ENCODE data around the gene USPL1. TPM values are rescaled to one million over a fixed set of nuclear protein-coding genes. Genes with fewer than 3 reads are reported as not detected.

USPL1 gene
- total RNA-seq, 1 experiment from 2014 or later: 10.7 TPM

GRCh38 chr13:30633861-30634260, 16.1 kb downstream of the USPL1 start:
- Histone ChIP-seq H3K27me3 (ENCODE audit: insufficient read depth, low read depth) (no peaks in the 10 kb centered on the region), H3K4me1 (replicated peaks; ENCODE audit: insufficient read depth) (no peaks in the 10 kb centered on the region), H3K4me3 (no peak overlapping the region), H4K20me1 (ENCODE audit: insufficient read depth) (peaks cover 35% of the 10 kb centered on the region), H3K27ac (no peak overlapping the region), H3F3A (ENCODE audit: insufficient read depth, low read depth) (no peaks in the 10 kb centered on the region), H2AFZ (no peak overlapping the region), H3K79me2 (ENCODE audit: low read depth) (peaks cover 62% of the 10 kb centered on the region), H3K4me2 (no peak overlapping the region), H3K36me3 (ENCODE audit: low read depth) (peaks cover 25% of the 10 kb centered on the region), H3K9me3 (ENCODE audit: insufficient read depth, low read depth) (no peaks in the 10 kb centered on the region), H3K9me2 (ENCODE audit: insufficient read depth) (no peaks in the 10 kb centered on the region)
- ChIA-PET CTCF (interaction anchor here (0.6 kb wide), 1 partner anchor 139 kb away, joined by 3 read pairs; no protein-coding TSS in a partner anchor), POLR2A (ENCODE audit: unreplicated experiment) (no interaction called here)
- intact Hi-C loops (cut with micrococcal nuclease; ENCODE audit: unreplicated experiment): no loop called here
- no peak for TF ChIP-seq EZH2 (IDR thresholded peaks at IDR 0.05; ENCODE audit: low read depth)
- TF ChIP-seq, protein P1, sequence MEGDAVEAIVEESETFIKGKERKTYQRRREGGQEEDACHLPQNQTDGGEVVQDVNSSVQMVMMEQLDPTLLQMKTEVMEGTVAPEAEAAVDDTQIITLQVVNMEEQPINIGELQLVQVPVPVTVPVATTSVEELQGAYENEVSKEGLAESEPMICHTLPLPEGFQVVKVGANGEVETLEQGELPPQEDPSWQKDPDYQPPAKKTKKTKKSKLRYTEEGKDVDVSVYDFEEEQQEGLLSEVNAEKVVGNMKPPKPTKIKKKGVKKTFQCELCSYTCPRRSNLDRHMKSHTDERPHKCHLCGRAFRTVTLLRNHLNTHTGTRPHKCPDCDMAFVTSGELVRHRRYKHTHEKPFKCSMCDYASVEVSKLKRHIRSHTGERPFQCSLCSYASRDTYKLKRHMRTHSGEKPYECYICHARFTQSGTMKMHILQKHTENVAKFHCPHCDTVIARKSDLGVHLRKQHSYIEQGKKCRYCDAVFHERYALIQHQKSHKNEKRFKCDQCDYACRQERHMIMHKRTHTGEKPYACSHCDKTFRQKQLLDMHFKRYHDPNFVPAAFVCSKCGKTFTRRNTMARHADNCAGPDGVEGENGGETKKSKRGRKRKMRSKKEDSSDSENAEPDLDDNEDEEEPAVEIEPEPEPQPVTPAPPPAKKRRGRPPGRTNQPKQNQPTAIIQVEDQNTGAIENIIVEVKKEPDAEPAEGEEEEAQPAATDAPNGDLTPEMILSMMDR (conservative IDR thresholded peaks at IDR 0.05): no peak
- no TSS peak for BruUV-seq (replicated peaks)
- DNase-seq: no peak

DNA sequence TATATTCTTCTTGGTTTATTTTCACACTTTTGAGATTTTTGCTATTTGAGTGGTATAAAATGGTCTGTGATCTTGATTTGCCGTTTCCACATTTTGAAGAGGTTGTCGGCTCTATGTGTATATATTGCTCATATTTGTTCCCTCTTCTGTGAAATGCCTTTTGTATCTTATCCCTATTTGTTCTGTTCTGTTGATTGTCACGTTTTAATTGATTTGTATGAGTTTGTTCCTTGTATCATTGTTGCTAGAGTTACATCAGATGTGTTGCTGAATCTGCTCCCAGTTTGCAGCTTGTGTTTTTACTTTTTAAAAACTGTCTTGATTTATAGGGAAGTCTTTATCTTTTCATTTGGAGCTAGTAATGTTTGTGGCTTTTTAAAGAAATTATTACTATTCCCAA, 17.1 kb downstream of the USPL1 start:
- intact Hi-C loops (cut with micrococcal nuclease; ENCODE audit: unreplicated experiment): no loop called here
- Histone ChIP-seq H4K20me1 (ENCODE audit: insufficient read depth) (peaks cover 32% of the 10 kb centered on the region), H3K4me2 (no peak overlapping the region), H3K9me2 (ENCODE audit: insufficient read depth) (no peaks in the 10 kb centered on the region), H3K9me3 (ENCODE audit: insufficient read depth, low read depth) (no peaks in the 10 kb centered on the region), H3K4me3 (no peak overlapping the region), H3K27ac (no peak overlapping the region), H3F3A (ENCODE audit: insufficient read depth, low read depth) (no peaks in the 10 kb centered on the region), H3K79me2 (ENCODE audit: low read depth) (peaks cover 61% of the 10 kb centered on the region), H2AFZ (no peak overlapping the region), H3K4me1 (replicated peaks; ENCODE audit: insufficient read depth) (no peaks in the 10 kb centered on the region), H3K27me3 (ENCODE audit: insufficient read depth, low read depth) (no peaks in the 10 kb centered on the region), H3K36me3 (ENCODE audit: low read depth) (peaks cover 23% of the 10 kb centered on the region)
- DNase-seq: no peak
- BruUV-seq (replicated peaks): no TSS peak
- CTCF ChIA-PET: no interaction called here
- POLR2A ChIA-PET (ENCODE audit: unreplicated experiment): interaction anchor here (0.6 kb wide), 2 partner anchors 162 to 341 kb away, joined by 4 to 6 read pairs; no protein-coding TSS in a partner anchor
- TF ChIP-seq, protein P1 (conservative IDR thresholded peaks at IDR 0.05): no peak
- no peak for TF ChIP-seq EZH2 (IDR thresholded peaks at IDR 0.05; ENCODE audit: low read depth)

DNA sequence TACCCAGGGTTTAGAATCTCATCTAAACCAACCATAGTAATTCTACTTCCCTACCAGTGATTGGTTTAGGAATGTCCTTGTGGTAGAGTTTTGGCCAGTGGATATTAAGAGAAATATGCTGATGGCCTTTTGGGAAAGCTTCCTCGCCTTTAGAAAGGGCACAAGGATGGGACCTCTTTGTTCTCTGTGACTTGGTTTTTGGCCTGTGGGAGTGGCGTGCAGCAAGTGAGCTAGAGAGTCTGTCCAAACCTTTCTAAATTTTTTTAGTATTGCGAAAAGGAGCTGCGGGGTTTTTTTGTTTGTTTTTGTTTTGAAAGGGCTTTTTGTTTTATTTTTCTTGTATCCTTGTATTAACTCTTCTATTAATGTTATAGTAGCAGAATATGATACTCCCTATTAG, 20.6 kb downstream of the USPL1 start:
- no TSS peak for BruUV-seq (replicated peaks)

More for the DNA sequence above, 20.6 kb downstream of the USPL1 start:
- Histone ChIP-seq H3K27ac (no peak overlapping the region), H3K27me3 (ENCODE audit: insufficient read depth, low read depth) (no peaks in the 10 kb centered on the region), H3K9me2 (ENCODE audit: insufficient read depth) (no peaks in the 10 kb centered on the region), H3K4me3 (no peak overlapping the region), H3K4me1 (replicated peaks; ENCODE audit: insufficient read depth) (no peaks in the 10 kb centered on the region), H3K9me3 (ENCODE audit: insufficient read depth, low read depth) (no peaks in the 10 kb centered on the region), H3F3A (ENCODE audit: insufficient read depth, low read depth) (no peaks in the 10 kb centered on the region), H3K79me2 (ENCODE audit: low read depth) (peaks cover 44% of the 10 kb centered on the region), H2AFZ (no peak overlapping the region), H3K36me3 (ENCODE audit: low read depth) (peaks cover 13% of the 10 kb centered on the region), H4K20me1 (ENCODE audit: insufficient read depth) (peaks cover 27% of the 10 kb centered on the region), H3K4me2 (no peak overlapping the region)
- intact Hi-C loops (cut with micrococcal nuclease; ENCODE audit: unreplicated experiment): no loop called here
- DNase-seq: no peak
- TF ChIP-seq EZH2 (IDR thresholded peaks at IDR 0.05; ENCODE audit: low read depth): no peak
- TF ChIP-seq, protein P1 (conservative IDR thresholded peaks at IDR 0.05): no peak
- ChIA-PET CTCF (no interaction called here), POLR2A (ENCODE audit: unreplicated experiment) (no interaction called here)
